ENCODE results near the gene ACTR5. TPM values are rescaled to one million over a fixed set of nuclear protein-coding genes. Genes with fewer than 3 reads are reported as not detected.
A peak's percentile ranks its signal among the peaks of the same experiment; 100 is the strongest.

The ACTR5 gene
- total RNA-seq, 1 experiment from 2014 or later, result 14.1 TPM

DNA sequence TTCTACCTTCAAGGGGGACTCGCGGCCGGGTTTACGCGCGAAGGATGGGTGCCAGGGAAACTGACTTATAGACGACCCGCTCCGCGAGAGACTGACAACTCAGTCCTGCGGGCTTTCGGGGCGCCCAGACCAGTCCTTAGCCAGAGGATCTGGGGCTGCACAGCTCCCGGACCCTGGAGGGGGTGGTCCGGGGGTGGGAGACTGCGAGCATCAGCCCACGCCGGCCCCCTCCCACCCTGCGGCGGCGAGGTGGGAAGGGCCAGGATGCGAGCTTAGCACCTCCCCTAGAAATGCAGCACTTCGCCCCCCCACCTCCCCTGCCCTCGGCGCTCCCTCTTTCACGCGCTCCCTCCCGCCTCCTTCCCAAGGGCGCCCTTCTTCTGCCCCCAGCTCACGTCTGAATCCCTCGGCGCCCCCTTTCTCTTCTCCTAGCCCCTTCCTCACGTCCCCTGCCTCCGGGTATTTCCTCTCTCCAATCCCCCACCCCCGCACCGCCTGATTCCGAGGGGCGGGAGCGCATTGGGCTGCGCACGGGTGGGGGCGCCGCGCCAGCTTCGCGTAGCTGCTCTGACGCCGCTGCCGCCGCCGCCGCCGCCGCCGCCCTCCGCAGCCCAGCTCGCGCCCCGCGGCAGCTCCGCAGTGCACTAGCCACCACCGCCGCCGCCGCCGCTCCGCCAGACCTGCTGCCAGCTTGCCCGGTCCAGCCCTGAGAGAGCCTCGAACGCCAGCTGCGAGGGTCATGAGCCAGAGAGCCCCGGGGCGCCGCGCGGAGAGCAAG lies 24.2 kb upstream of the ACTR5 start, which contains the start of gene SLC32A1:
SLC32A1 (plus strand) TSS at position 639 of the 778 bp plus-strand sequence. CDS start 239 bp downstream, outside the sequence.
- no peak within 1 kb of the TSS for H3K56ac ChIP-seq (ENCODE audit: insufficient read length, low read depth, low read length)
- Mint-ChIP-seq H3K4me1 (peaks cover 43 to 59% of the 10 kb centered on the region in 2 experiments), H3K4me3 (peak within 1 kb of the TSS; percentile 49 to 81), H3K36me3 (ENCODE audit: insufficient read depth in 1 of 3, low read depth in 3 of 3) (no peaks in the 10 kb centered on the region; a peak in 1 of 7 replicates), H3K27me3 (ENCODE audit: low read depth) (peaks cover 100% of the 10 kb centered on the region), H3K9me3 (peaks cover under 1 to 7% of the 10 kb centered on the region in 2 experiments; a peak in 4 of 5 replicates), H3K27ac (no peak within 1 kb of the TSS; a peak in 1 of 7 replicates)
- H3K27me3 ChIP-seq (ENCODE audit: insufficient read depth, low read length), result peaks cover 90% of the 10 kb centered on the region
- H4K20me1 ChIP-seq (ENCODE audit: control insufficient read depth, insufficient read depth, insufficient read length), result no peaks in the 10 kb centered on the region
- no peaks in the 10 kb centered on the region for H3K79me1 ChIP-seq (ENCODE audit: insufficient read depth, low read depth, low read length, poor library complexity, severe bottlenecking)
- no peak within 1 kb of the TSS for H3K14ac ChIP-seq (ENCODE audit: insufficient read depth, low read length)
- H4K8ac ChIP-seq (replicated peaks; ENCODE audit: insufficient read length, low read depth, low read length), result no peak within 1 kb of the TSS
- no CpG with 5 or more reads among the region's 76 CpGs for WGBS (ENCODE audit: extremely low coverage, insufficient read length, low lambda C conversion rate)
- DNase-seq, result peak; percentile 52
- no peak within 1 kb of the TSS for H3K9ac ChIP-seq (ENCODE audit: extremely low read depth, insufficient read length, low read length)
- TF ChIP-seq CTCF (conservative IDR thresholded peaks at IDR 0.05), result no peak
- no peaks in the 10 kb centered on the region for H3K79me2 ChIP-seq (ENCODE audit: insufficient read depth, low read length)
- H2AFZ ChIP-seq (ENCODE audit: low read length), result no peak within 1 kb of the TSS
- no peak within 1 kb of the TSS for H4K5ac ChIP-seq (ENCODE audit: insufficient read length, low read depth, low read length)
- no peaks in the 10 kb centered on the region for H3K9me3 ChIP-seq (ENCODE audit: control insufficient read depth, low read depth, low read length)
- H3K18ac ChIP-seq (ENCODE audit: insufficient read length, low read depth, low read length), result no peak within 1 kb of the TSS
- H3K23me2 ChIP-seq (ENCODE audit: insufficient read length, low read depth, low read length, poor library complexity, severe bottlenecking), result peaks cover 25% of the 10 kb centered on the region
- no peak within 1 kb of the TSS for H3K4ac ChIP-seq (ENCODE audit: low read depth, low read length)
- no peak within 1 kb of the TSS for H3T11ph ChIP-seq (ENCODE audit: low read length)
- no peak within 1 kb of the TSS for H2AK5ac ChIP-seq (ENCODE audit: insufficient read length, low read length)
- H3K4me1 ChIP-seq (ENCODE audit: insufficient read depth, low read length), result peaks cover 6% of the 10 kb centered on the region; the same call in 1 of the 2 replicates
- H4K91ac ChIP-seq (ENCODE audit: insufficient read length, low read depth, low read length), result no peak within 1 kb of the TSS
- H2BK5ac ChIP-seq (ENCODE audit: insufficient read length, low read length), result no peak within 1 kb of the TSS
- H3K23ac ChIP-seq (ENCODE audit: insufficient read length, low read depth, low read length), result no peak within 1 kb of the TSS
- no peak within 1 kb of the TSS; the same call in 1 of the 2 replicates for H2BK15ac ChIP-seq (ENCODE audit: low read depth, low read length)
- H3K4me2 ChIP-seq (ENCODE audit: insufficient read depth, insufficient read length, low read length), result peak within 1 kb of the TSS; percentile 58
- no peak within 1 kb of the TSS for H3K27ac ChIP-seq (ENCODE audit: insufficient read length, low read depth, low read length)
- no peak within 1 kb of the TSS for H2BK120ac ChIP-seq (ENCODE audit: low read depth, low read length, poor library complexity, severe bottlenecking)
- H2BK20ac ChIP-seq (ENCODE audit: low read depth, low read length, poor library complexity, severe bottlenecking), result no peak within 1 kb of the TSS
- H2BK12ac ChIP-seq (ENCODE audit: insufficient read length, low read depth, low read length), result no peak within 1 kb of the TSS

Data from H9 (cell line).